Measurements from ENCODE around the gene MCTP1. TPM values are rescaled to one million over a fixed set of nuclear protein-coding genes. Genes with fewer than 3 reads are reported as not detected.
A peak's percentile ranks its signal among the peaks of the same experiment; 100 is the strongest.

Gene MCTP1
- total RNA-seq, 1 experiment from 2014 or later, result 5.6 TPM

DNA sequence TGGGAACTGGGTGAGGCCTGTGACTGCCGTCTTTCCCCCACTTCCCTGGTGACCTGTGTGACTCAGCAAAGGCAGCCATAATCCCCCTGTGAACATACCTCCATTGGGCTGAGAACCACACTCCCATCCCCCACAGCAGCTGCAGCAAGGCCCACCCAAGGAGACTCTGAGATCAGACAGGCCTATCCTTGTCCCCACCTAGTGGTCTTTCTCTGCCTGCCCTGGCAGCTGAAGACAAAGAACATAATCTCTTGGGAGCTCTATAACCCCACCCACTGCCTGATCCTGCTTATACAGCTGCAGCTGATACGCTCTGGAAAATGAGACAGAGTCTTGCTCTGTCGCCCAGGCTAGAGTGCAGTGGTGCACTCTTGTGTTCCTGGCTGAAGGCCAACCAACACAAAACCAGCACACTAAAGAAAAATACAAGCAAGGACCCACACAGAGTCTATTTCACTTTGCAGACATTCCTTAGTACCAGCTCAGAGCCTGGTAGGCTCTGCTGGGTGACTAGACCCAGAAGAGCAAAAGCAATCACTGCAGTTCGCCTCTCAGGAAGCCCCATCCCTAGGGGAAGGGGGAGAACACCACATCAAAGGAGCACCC lies 106.7 kb downstream of the MCTP1 start (continued):
- TF ChIP-seq AFF4 (CRISPR knock-in tag; IDR thresholded peaks at IDR 0.05; ENCODE audit: borderline replicate concordance) (0 out of 2 replicates have a peak, but pooled peaks have one; percentile 33), RELA (CRISPR knock-in tag; IDR thresholded peaks at IDR 0.05; ENCODE audit: borderline replicate concordance) (no peak), ZBTB43 (CRISPR knock-in tag; IDR thresholded peaks at IDR 0.05) (no peak), TEAD4 (CRISPR knock-in tag; IDR thresholded peaks at IDR 0.05) (no peak), ZSCAN18 (CRISPR knock-in tag; IDR thresholded peaks at IDR 0.05) (0 out of 2 replicates have a peak, but pooled peaks have one; percentile 12), SP1 (CRISPR knock-in tag; conservative IDR thresholded peaks at IDR 0.05) (no peak), ZNF232 (CRISPR knock-in tag; IDR thresholded peaks at IDR 0.05) (no peak)
- TF ChIP-seq, protein P1, sequence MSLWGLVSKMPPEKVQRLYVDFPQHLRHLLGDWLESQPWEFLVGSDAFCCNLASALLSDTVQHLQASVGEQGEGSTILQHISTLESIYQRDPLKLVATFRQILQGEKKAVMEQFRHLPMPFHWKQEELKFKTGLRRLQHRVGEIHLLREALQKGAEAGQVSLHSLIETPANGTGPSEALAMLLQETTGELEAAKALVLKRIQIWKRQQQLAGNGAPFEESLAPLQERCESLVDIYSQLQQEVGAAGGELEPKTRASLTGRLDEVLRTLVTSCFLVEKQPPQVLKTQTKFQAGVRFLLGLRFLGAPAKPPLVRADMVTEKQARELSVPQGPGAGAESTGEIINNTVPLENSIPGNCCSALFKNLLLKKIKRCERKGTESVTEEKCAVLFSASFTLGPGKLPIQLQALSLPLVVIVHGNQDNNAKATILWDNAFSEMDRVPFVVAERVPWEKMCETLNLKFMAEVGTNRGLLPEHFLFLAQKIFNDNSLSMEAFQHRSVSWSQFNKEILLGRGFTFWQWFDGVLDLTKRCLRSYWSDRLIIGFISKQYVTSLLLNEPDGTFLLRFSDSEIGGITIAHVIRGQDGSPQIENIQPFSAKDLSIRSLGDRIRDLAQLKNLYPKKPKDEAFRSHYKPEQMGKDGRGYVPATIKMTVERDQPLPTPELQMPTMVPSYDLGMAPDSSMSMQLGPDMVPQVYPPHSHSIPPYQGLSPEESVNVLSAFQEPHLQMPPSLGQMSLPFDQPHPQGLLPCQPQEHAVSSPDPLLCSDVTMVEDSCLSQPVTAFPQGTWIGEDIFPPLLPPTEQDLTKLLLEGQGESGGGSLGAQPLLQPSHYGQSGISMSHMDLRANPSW (CRISPR knock-in tag; conservative IDR thresholded peaks at IDR 0.05; ENCODE audit: low read depth), result 0 out of 2 replicates have a peak, but pooled peaks have one; percentile 86

GRCh38 chr5:95177456-95177855 lies 107.4 kb downstream of the MCTP1 start:
- TF ChIP-seq ETV6 (CRISPR knock-in tag; IDR thresholded peaks at IDR 0.05) (no peak), JUN (CRISPR knock-in tag; IDR thresholded peaks at IDR 0.05) (no peak), JAZF1 (CRISPR knock-in tag; IDR thresholded peaks at IDR 0.05) (no peak), CREB1 (CRISPR knock-in tag; IDR thresholded peaks at IDR 0.05) (no peak), SMAD4 (CRISPR knock-in tag; IDR thresholded peaks at IDR 0.05) (no peak), SMAD3 (CRISPR knock-in tag; IDR thresholded peaks at IDR 0.05; ENCODE audit: borderline replicate concordance) (no peak)
- TF ChIP-seq, protein P2, sequence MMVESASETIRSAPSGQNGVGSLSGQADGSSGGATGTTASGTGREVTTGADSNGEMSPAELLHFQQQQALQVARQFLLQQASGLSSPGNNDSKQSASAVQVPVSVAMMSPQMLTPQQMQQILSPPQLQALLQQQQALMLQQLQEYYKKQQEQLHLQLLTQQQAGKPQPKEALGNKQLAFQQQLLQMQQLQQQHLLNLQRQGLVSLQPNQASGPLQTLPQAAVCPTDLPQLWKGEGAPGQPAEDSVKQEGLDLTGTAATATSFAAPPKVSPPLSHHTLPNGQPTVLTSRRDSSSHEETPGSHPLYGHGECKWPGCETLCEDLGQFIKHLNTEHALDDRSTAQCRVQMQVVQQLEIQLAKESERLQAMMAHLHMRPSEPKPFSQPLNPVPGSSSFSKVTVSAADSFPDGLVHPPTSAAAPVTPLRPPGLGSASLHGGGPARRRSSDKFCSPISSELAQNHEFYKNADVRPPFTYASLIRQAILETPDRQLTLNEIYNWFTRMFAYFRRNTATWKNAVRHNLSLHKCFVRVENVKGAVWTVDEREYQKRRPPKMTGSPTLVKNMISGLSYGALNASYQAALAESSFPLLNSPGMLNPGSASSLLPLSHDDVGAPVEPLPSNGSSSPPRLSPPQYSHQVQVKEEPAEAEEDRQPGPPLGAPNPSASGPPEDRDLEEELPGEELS (CRISPR knock-in tag; IDR thresholded peaks at IDR 0.05), result no peak
- peaks cover 81% of the 10 kb centered on the region for H3K4me1 Mint-ChIP-seq
- H3K27ac Mint-ChIP-seq, result peak overlapping the region; percentile 92

More at GRCh38 chr5:95177456-95177855, 107.4 kb downstream of the MCTP1 start:
- Mint-ChIP-seq H3K9me3 (no peaks in the 10 kb centered on the region), H3K27me3 (ENCODE audit: low read depth) (no peaks in the 10 kb centered on the region), H3K36me3 (no peaks in the 10 kb centered on the region), H3K4me3 (no peak overlapping the region)
- ChIA-PET POLR2A (interaction anchor here (0.7 kb wide), 1 partner anchor 43 kb away, joined by 3 read pairs; no protein-coding TSS in a partner anchor), CTCF (interaction anchor here (0.9 to 2.5 kb wide), 5 partner anchors 14 to 209 kb away, joined by 3 to 22 read pairs (median 4); no protein-coding TSS in a partner anchor)
- ATAC-seq (no peak), DNase-seq (ENCODE audit: low spot score) (no peak)

Data from WTC11 (cell line).